SK-N-SH (cell line): ENCODE data around the gene C14orf180.

Source experiments
- EP300 ChIP-seq, 2 experiments: IDR thresholded peaks; 2 replicates each; pipeline versions ENCODE4 v1.4.0 to v1.6.1; 2012; ENCODE audit warnings: borderline replicate concordance in 1 of 2, low read depth in 1 of 2, low read length in 1 of 2
- FOSL2 ChIP-seq: IDR thresholded peaks from 2 replicates; pipeline ENCODE4 v1.4.0; 2012; ENCODE audit warnings: low read depth, mild to moderate bottlenecking, moderate library complexity, borderline replicate concordance
- JUND ChIP-seq: IDR thresholded peaks from 2 replicates; pipeline ENCODE4 v1.4.0; 2012
- POLR2AphosphoS5 ChIP-seq: IDR thresholded peaks from 2 replicates; pipeline ENCODE4 v1.6.1; 2012; ENCODE audit warnings: low read depth, low read length
- SMC3 ChIP-seq: IDR thresholded peaks from 2 replicates; pipeline ENCODE4 v1.6.1; 2012; ENCODE audit warnings: low read depth, low read length, improper control_type of control experiment
- TF ChIP-seq, protein P1 (sequence below): IDR thresholded peaks from 2 replicates; pipeline ENCODE4 v1.4.0; 2012; ENCODE audit warnings: low read depth

GRCh38 chr14:104536942-104537612 is 42.5 kb upstream of the C14orf180 start:
- no peak for TF ChIP-seq SMC3
- TF ChIP-seq, protein P1, sequence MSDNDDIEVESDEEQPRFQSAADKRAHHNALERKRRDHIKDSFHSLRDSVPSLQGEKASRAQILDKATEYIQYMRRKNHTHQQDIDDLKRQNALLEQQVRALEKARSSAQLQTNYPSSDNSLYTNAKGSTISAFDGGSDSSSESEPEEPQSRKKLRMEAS, result no peak
- TF ChIP-seq FOSL2, result no peak
- no peak for TF ChIP-seq JUND
- TF ChIP-seq POLR2AphosphoS5, result no peak
- no peak for TF ChIP-seq EP300 (IDR thresholded peaks at IDR 0.05; ENCODE audit: borderline replicate concordance in 1 of 2, low read depth in 1 of 2, low read length in 1 of 2)
